Loucy (cell line): ENCODE data around the gene CNTROB.

Experiments
- EZH2phosphoT487 ChIP-seq: fragments of 200-600 bp; IDR thresholded peaks from 2 replicates; pipeline ENCODE4 v1.6.1; 2018; ENCODE audit warnings: antibody characterized with exemption, mild to moderate bottlenecking, moderate library complexity, borderline replicate concordance
- TF ChIP-seq, protein P1 (sequence below): fragments of 200-600 bp; sonication (generic); conservative IDR thresholded peaks from 2 replicates; pipeline ENCODE4 v1.5.1; 2014; ENCODE audit warnings: mild to moderate bottlenecking, antibody characterized with exemption, low read length

- TF ChIP-seq, protein P1, sequence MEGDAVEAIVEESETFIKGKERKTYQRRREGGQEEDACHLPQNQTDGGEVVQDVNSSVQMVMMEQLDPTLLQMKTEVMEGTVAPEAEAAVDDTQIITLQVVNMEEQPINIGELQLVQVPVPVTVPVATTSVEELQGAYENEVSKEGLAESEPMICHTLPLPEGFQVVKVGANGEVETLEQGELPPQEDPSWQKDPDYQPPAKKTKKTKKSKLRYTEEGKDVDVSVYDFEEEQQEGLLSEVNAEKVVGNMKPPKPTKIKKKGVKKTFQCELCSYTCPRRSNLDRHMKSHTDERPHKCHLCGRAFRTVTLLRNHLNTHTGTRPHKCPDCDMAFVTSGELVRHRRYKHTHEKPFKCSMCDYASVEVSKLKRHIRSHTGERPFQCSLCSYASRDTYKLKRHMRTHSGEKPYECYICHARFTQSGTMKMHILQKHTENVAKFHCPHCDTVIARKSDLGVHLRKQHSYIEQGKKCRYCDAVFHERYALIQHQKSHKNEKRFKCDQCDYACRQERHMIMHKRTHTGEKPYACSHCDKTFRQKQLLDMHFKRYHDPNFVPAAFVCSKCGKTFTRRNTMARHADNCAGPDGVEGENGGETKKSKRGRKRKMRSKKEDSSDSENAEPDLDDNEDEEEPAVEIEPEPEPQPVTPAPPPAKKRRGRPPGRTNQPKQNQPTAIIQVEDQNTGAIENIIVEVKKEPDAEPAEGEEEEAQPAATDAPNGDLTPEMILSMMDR, result no peak
- no peak for TF ChIP-seq EZH2phosphoT487
Measured at GRCh38 chr17:7929158-7930023, 2.6 kb upstream of the CNTROB start, which contains the start of gene KCNAB3.
